Trophoblast cell (in vitro differentiated cells and primary cell): ENCODE results near the gene DNAI2.

ENCODE experiments used
- DNase-seq, 2 donors: peaks; one replicate each; pipeline ENCODE4 v3.0.0-alpha.2; 2016
- H2AFZ ChIP-seq: 2 replicates; pipeline ENCODE4 v1.6.1; 2013; ENCODE audit warnings: low read length, moderate library complexity, mild to moderate bottlenecking; ENCODE audit not compliant: insufficient read depth, poor library complexity
- H2AK5ac ChIP-seq: 2 replicates; pipeline ENCODE4 v1.6.1; 2013; ENCODE audit warnings: mild to moderate bottlenecking, low read length
- H2BK120ac ChIP-seq: 2 replicates; pipeline ENCODE4 v1.6.1; 2013; ENCODE audit warnings: low read length, mild to moderate bottlenecking, moderate library complexity; ENCODE audit not compliant: insufficient read depth, poor library complexity
- H2BK12ac ChIP-seq: 2 replicates; pipeline ENCODE4 v1.6.1; 2013; ENCODE audit warnings: mild to moderate bottlenecking, low read length, moderate library complexity
- H2BK5ac ChIP-seq: 2 replicates; pipeline ENCODE4 v1.6.1; 2013; ENCODE audit warnings: low read length, low read depth, moderate library complexity, mild to moderate bottlenecking; ENCODE audit not compliant: poor library complexity
- H3K14ac ChIP-seq: 2 replicates; pipeline ENCODE4 v1.6.1; 2013; ENCODE audit warnings: mild to moderate bottlenecking, low read length
- H3K18ac ChIP-seq: 2 replicates; pipeline ENCODE4 v1.6.1; 2013; ENCODE audit warnings: mild to moderate bottlenecking, low read length
- H3K23ac ChIP-seq: 2 replicates; pipeline ENCODE4 v1.6.1; 2013; ENCODE audit warnings: low read length
- H3K27ac ChIP-seq: 2 replicates; pipeline ENCODE4 v1.5.1; 2013; ENCODE audit warnings: low read depth, mild to moderate bottlenecking, inconsistent platforms, low read length, moderate library complexity
- H3K27me3 ChIP-seq: 2 replicates; pipeline ENCODE4 v1.6.1; 2013; ENCODE audit warnings: inconsistent platforms, mild to moderate bottlenecking, low read length, moderate library complexity; ENCODE audit not compliant: insufficient read depth
- H3K36me3 ChIP-seq, 2 experiments: 1 replicate in 1 of 2; 2 replicates in 1 of 2; pipeline ENCODE4 v1.6.1; 2013; ENCODE audit warnings: low read length in 2 of 2, mild to moderate bottlenecking in 2 of 2, moderate library complexity in 1 of 2; ENCODE audit not compliant: insufficient read depth in 2 of 2, control insufficient read depth in 1 of 2
- H3K4ac ChIP-seq: 2 replicates; pipeline ENCODE4 v1.6.1; 2013; ENCODE audit warnings: low read depth, mild to moderate bottlenecking, low read length, moderate library complexity
- H3K4me1 ChIP-seq, 2 experiments: 1 replicate in 1 of 2; 2 replicates in 1 of 2; pipeline ENCODE4 v1.6.1; 2013; ENCODE audit warnings: low read length in 2 of 2, mild to moderate bottlenecking in 2 of 2, moderate library complexity in 1 of 2; ENCODE audit not compliant: insufficient read depth in 2 of 2, control insufficient read depth in 1 of 2
- H3K4me2 ChIP-seq: 2 replicates; pipeline ENCODE4 v1.6.1; 2013; ENCODE audit warnings: inconsistent platforms, mild to moderate bottlenecking, low read length, moderate library complexity
- H3K4me3 ChIP-seq: 2 replicates; pipeline ENCODE4 v1.5.1; 2013; ENCODE audit warnings: mild to moderate bottlenecking, low read depth, low read length, inconsistent platforms
- H3K79me1 ChIP-seq: one replicate; pipeline ENCODE4 v1.6.1; 2013; ENCODE audit warnings: low read length
- H3K79me2 ChIP-seq: 2 replicates; pipeline ENCODE4 v1.6.1; 2013; ENCODE audit warnings: low read length, mild to moderate bottlenecking; ENCODE audit not compliant: control insufficient read depth, insufficient read depth, poor library complexity
- H3K9ac ChIP-seq: 2 replicates; pipeline ENCODE4 v1.6.1; 2013; ENCODE audit warnings: mild to moderate bottlenecking, low read length
- H3K9me3 ChIP-seq: 2 replicates; pipeline ENCODE4 v1.6.1; 2013; ENCODE audit warnings: low read depth, mild to moderate bottlenecking, control low read depth, inconsistent platforms, low read length; ENCODE audit not compliant: insufficient read depth
- H4K12ac ChIP-seq: 2 replicates; pipeline ENCODE4 v1.6.1; 2013; ENCODE audit warnings: low read depth, mild to moderate bottlenecking, low read length, moderate library complexity
- H4K8ac ChIP-seq: 2 replicates; pipeline ENCODE4 v1.6.1; 2013; ENCODE audit warnings: low read depth, mild to moderate bottlenecking, low read length, moderate library complexity
- H4K91ac ChIP-seq: one replicate; pipeline ENCODE4 v1.6.1; 2013; ENCODE audit warnings: low read depth, mild to moderate bottlenecking, low read length, moderate library complexity
- WGBS: extraction: QIAGEN DNeasy Blood & Tissue Kit; methylation state at CpG from one replicate; pipeline ENCODE4 v1.1.7; 2013; ENCODE audit warnings: missing lambda C conversion rate; ENCODE audit not compliant: insufficient read length, insufficient coverage; ENCODE audit errors: extremely low coverage; 5-methylcytosine and 5-hydroxymethylcytosine counted together

DNAI2 gene

DNA sequence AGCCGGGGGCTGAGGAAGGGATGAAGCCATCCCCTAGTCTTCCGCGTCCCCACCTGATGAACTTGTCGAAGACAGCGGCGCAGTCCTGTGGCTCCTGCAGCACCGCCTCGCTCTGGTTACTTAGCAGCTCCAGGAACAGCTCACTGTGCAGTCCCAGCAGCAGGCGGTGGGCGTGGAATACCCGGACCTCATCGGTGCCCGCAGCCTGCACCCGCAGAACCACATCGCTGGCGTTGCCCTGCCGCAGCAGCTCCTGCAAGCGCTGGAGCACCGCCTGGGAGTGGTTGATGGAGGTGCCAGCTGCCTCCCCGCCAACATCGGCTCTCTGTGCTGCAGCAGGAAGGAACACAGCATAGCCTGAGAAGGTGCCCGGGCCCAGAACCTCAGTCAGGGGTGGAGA lies 85.9 kb downstream of the DNAI2 start:
- no peak overlapping the region for H4K91ac ChIP-seq
- no peaks in the 10 kb centered on the region for H3K36me3 ChIP-seq
- peak overlapping the region; percentile 36 for H4K12ac ChIP-seq
- WGBS: no CpG with 5 or more reads among the region's 22 CpGs
- no peak overlapping the region for H3K18ac ChIP-seq
- no peak overlapping the region for H2BK5ac ChIP-seq
- no peak overlapping the region for H3K14ac ChIP-seq
- H3K79me1 ChIP-seq: no peaks in the 10 kb centered on the region
- no peak overlapping the region for H3K4me3 ChIP-seq
- no peak overlapping the region for H3K27ac ChIP-seq
- H3K4me1 ChIP-seq: no peaks in the 10 kb centered on the region
- no peak overlapping the region for H3K9ac ChIP-seq
- no peak overlapping the region for H3K23ac ChIP-seq
- H3K4ac ChIP-seq: no peak overlapping the region
- H2BK120ac ChIP-seq: no peak overlapping the region
- H3K79me2 ChIP-seq: no peaks in the 10 kb centered on the region
- H3K4me2 ChIP-seq: no peak overlapping the region
- peaks cover 2% of the 10 kb centered on the region for H3K9me3 ChIP-seq
- DNase-seq: no peak
- H2AFZ ChIP-seq: no peak overlapping the region
- H2BK12ac ChIP-seq: no peak overlapping the region
- H3K27me3 ChIP-seq: no peaks in the 10 kb centered on the region
- H2AK5ac ChIP-seq: no peak overlapping the region
- no peak overlapping the region for H4K8ac ChIP-seq

DNA sequence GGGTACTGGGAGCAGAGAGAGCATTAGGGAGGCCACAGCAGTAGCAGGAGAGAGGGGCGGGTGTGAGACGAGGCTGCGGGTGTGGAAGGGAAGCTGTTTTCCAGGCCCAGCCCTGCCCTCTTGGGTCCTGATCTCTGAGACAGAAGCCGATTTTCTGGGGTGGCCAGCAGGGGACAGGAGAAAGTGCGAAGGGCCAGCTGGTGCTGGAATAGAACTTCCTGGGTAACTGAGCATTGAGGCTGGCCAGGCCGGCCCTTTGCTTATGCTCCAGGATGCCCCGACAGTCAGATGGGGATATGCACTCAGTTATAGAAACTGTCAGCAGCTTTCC lies 86.8 kb downstream of the DNAI2 start:
- Histone ChIP-seq H3K27me3 (no peaks in the 10 kb centered on the region), H3K9ac (no peak overlapping the region), H3K18ac (no peak overlapping the region), H4K8ac (no peak overlapping the region), H4K91ac (no peak overlapping the region), H3K4ac (no peak overlapping the region), H3K14ac (no peak overlapping the region), H3K79me1 (no peaks in the 10 kb centered on the region), H2BK12ac (no peak overlapping the region), H3K23ac (no peak overlapping the region), H3K4me1 (no peaks in the 10 kb centered on the region), H2AK5ac (no peak overlapping the region), H3K4me3 (no peak overlapping the region), H2AFZ (no peak overlapping the region), H3K27ac (no peak overlapping the region), H3K4me2 (no peak overlapping the region), H2BK120ac (no peak overlapping the region), H2BK5ac (no peak overlapping the region), H3K79me2 (no peaks in the 10 kb centered on the region), H3K9me3 (peaks cover 2% of the 10 kb centered on the region), H3K36me3 (no peaks in the 10 kb centered on the region), H4K12ac (no peak overlapping the region)
- WGBS: no CpG with 5 or more reads among the region's 7 CpGs
- DNase-seq: no peak

DNA sequence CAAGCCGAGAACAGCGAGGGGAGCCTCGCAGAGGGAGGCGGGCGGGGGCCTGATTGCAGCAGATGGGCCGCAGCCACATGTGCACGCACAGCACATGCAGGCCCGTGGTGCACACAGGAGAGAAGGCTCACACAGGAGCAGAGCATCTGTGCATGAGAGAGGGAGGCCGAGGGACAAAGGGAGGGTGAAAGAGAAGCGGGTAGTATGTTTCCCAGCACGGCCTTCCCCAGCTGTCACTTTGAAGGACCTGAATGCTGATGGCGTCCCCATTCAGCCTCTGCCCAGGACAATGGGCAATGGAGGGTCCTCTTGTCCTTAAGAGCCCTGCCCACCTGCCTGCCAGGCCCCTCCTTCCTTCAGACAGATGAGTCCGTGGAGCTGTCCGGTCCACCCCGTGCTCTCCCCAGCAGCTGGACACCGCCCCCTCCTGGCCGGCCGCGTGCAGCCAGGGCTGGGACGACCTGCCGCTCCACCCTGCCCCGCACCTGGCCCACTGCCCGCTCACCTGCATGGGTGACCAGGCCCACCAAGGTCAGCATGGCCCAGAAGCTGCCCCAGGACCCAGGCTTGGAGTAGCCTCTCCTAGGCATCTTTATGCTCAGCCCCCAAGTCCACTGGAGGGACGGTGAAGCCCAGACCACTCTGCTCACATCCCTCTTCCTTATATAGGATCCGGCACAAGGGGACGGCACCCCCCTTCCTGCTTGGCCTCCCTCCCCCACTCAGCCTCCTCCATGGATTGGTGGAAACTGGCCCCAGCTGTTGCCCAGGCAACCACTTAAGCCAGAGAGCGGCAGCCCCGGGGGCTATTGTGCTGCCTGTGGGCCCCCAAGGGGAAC lies 87.4 kb downstream of the DNAI2 start, which contains the start of gene BTBD17:
TSS of gene BTBD17 (minus strand) at position 639 of the 839 bp plus-strand sequence. CDS start at position 590, 49 bp downstream.
- Histone ChIP-seq H3K4me2 (no peak within 1 kb of the TSS), H3K36me3 (no peaks in the 10 kb centered on the region), H3K23ac (no peak within 1 kb of the TSS), H2AFZ (no peak within 1 kb of the TSS), H2BK5ac (no peak within 1 kb of the TSS), H3K14ac (no peak within 1 kb of the TSS), H3K79me1 (no peaks in the 10 kb centered on the region), H3K27me3 (no peaks in the 10 kb centered on the region), H3K9me3 (peaks cover 2% of the 10 kb centered on the region), H3K4ac (no peak within 1 kb of the TSS), H4K12ac (no peak within 1 kb of the TSS), H2BK120ac (no peak within 1 kb of the TSS), H3K4me3 (no peak within 1 kb of the TSS), H3K27ac (no peak within 1 kb of the TSS), H3K9ac (no peak within 1 kb of the TSS), H4K91ac (no peak within 1 kb of the TSS), H3K79me2 (no peaks in the 10 kb centered on the region), H3K18ac (no peak within 1 kb of the TSS), H2BK12ac (no peak within 1 kb of the TSS), H2AK5ac (no peak within 1 kb of the TSS), H3K4me1 (no peaks in the 10 kb centered on the region), H4K8ac (no peak within 1 kb of the TSS)
- peak in 1 of 2 donors; percentile 22 for DNase-seq
- no CpG with 5 or more reads among the region's 28 CpGs for WGBS

DNA sequence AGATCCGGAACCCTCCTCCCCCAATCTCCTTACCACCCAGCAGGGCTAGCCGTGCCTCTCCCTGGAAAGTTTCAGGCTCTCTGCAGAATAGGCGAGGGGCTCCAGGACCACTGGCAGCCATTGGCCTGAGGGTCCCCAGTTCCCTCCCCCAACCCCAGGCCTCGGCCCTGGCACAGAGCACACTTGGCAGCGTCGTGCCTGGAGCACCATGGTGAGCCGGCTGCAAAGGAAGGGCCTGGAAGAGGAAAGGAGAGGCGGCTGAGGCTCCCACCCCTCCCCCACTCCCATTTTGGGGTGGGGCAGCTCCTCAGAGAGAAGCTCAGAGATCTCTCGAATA lies 88.0 kb downstream of the DNAI2 start:
- Histone ChIP-seq H3K4ac (no peak overlapping the region), H3K14ac (no peak overlapping the region), H3K79me2 (no peaks in the 10 kb centered on the region), H3K4me2 (no peak overlapping the region), H3K79me1 (no peaks in the 10 kb centered on the region), H4K91ac (no peak overlapping the region), H3K18ac (no peak overlapping the region), H3K36me3 (no peaks in the 10 kb centered on the region), H3K27me3 (no peaks in the 10 kb centered on the region), H3K4me1 (no peaks in the 10 kb centered on the region), H2BK120ac (no peak overlapping the region), H3K23ac (no peak overlapping the region), H3K4me3 (no peak overlapping the region), H4K8ac (no peak overlapping the region), H3K9me3 (peaks cover 2% of the 10 kb centered on the region), H2BK5ac (no peak overlapping the region), H3K27ac (no peak overlapping the region), H2AK5ac (no peak overlapping the region), H2BK12ac (no peak overlapping the region), H2AFZ (no peak overlapping the region), H4K12ac (no peak overlapping the region), H3K9ac (no peak overlapping the region)
- no peak for DNase-seq
- no CpG with 5 or more reads among the region's 9 CpGs for WGBS
